ENCODE measurements around the gene RHO. TPM values are rescaled to one million over a fixed set of nuclear protein-coding genes. Genes with fewer than 3 reads are reported as not detected.

RHO gene
- total RNA-seq, 1 donor from 2014 or later = not detected

DNA sequence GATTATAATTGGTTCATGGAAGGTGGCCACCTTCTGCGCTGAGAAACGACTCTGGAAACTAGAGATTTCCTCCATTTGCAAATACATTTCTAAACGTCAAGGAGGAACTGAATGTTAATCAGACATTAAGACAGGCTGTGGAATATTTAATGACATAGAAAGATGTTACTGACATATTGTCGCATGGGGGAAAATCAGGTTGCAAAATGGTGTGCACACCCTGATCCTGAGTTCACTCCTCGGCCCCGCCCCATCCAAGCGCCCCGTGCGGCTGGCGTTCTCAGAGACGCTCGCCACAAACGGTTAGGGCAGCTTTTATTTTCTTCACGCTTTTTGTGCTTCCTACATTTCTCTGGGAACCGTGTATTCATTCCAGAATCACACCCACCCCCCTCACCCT lies 25.3 kb downstream of the RHO start:
- H3K9me3 ChIP-seq = no peaks in the 10 kb centered on the region
- no peak for DNase-seq (ENCODE audit: low spot score in 2 of 2)
- no peaks in the 10 kb centered on the region for H3K27me3 ChIP-seq
- TF ChIP-seq, protein P1, sequence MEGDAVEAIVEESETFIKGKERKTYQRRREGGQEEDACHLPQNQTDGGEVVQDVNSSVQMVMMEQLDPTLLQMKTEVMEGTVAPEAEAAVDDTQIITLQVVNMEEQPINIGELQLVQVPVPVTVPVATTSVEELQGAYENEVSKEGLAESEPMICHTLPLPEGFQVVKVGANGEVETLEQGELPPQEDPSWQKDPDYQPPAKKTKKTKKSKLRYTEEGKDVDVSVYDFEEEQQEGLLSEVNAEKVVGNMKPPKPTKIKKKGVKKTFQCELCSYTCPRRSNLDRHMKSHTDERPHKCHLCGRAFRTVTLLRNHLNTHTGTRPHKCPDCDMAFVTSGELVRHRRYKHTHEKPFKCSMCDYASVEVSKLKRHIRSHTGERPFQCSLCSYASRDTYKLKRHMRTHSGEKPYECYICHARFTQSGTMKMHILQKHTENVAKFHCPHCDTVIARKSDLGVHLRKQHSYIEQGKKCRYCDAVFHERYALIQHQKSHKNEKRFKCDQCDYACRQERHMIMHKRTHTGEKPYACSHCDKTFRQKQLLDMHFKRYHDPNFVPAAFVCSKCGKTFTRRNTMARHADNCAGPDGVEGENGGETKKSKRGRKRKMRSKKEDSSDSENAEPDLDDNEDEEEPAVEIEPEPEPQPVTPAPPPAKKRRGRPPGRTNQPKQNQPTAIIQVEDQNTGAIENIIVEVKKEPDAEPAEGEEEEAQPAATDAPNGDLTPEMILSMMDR (IDR thresholded peaks at IDR 0.05) = no peak
- H3K4me3 ChIP-seq = no peak overlapping the region
- H3K36me3 ChIP-seq = peaks cover 7 to 17% of the 10 kb centered on the region in 2 donors
- intact Hi-C loops (cut with DNase I) = no loop called here
- no peak overlapping the region for H3K27ac ChIP-seq
- H3K4me1 ChIP-seq = peaks cover 6 to 31% of the 10 kb centered on the region in 2 donors

DNA sequence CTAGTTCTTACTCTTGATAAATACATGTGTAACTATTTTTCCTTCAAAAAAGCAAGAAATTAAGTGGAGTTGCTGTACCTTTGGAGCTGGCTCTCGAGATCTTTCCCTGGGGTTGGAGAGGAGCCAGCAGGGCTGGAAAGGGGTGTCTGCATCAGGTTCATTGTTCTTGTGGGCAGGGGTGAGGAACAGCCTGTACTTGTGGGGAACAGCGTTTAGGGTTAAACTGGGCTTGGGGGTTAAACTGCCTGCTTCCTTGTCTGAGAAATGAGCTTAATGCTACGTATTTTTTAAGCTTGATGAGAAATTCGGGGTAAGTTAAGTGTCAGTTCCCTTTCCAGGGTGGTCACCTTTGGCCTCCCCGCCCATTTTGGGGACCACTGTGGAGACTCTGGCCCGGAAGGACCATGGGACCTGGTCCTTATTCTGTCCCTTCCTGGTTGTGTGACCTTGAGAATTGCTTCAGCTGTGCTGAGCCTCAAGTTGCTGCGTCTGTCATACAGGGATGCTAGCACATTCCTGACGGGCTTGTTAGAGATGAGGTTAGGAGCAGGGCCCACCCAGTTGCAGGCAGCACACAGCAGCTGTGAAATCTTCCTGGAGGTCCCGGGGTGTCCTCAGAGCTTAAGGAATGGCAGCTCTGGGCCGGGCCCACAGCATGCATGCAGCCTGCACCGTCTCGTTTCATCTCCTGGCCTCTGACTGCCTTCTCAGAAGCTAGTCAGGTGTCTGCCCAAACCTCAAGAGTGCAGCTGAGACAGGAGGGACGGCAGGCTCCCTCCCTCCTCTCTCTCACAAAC lies 26.1 kb downstream of the RHO start:
- peaks cover 14 to 39% of the 10 kb centered on the region in 2 donors for H3K4me1 ChIP-seq

DNA sequence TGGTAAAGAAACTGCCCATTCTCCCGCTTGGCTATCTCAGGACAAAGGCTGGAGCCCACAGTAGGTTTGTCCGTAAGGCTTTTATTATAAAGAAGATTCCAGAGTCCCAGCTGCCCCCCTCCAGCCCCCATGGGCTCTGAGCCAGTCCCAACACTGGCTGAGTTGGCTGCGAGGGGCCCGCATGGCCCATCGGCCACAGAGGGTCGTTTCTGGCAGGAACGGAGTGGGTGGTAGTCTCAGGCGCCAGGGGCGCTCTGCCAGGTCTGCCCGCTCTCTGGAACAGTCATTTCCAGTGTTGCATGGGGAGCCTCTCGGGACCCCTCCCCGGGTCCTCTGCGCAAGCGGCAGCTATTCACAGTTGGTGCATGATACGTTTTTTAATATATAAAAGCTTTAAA lies 26.7 kb downstream of the RHO start:
- H3K4me3 ChIP-seq = no peak overlapping the region
- no peak for DNase-seq (ENCODE audit: low spot score in 2 of 2)
- H3K36me3 ChIP-seq = peaks cover 7 to 20% of the 10 kb centered on the region in 2 donors
- TF ChIP-seq, protein P1 (IDR thresholded peaks at IDR 0.05) = no peak
- peaks cover 15 to 45% of the 10 kb centered on the region in 2 donors for H3K4me1 ChIP-seq
- intact Hi-C loops (cut with DNase I) = no loop called here
- no peaks in the 10 kb centered on the region for H3K9me3 ChIP-seq
- no peak overlapping the region for H3K27ac ChIP-seq
- no peaks in the 10 kb centered on the region for H3K27me3 ChIP-seq

More for the DNA sequence above, 26.1 kb downstream of the RHO start:
- intact Hi-C loops (cut with DNase I) = no loop called here
- Histone ChIP-seq H3K9me3 (no peaks in the 10 kb centered on the region), H3K4me3 (no peak overlapping the region), H3K36me3 (peaks cover 7 to 20% of the 10 kb centered on the region in 2 donors), H3K27ac (no peak overlapping the region), H3K27me3 (no peaks in the 10 kb centered on the region)
- DNase-seq (ENCODE audit: low spot score in 2 of 2) = no peak
- TF ChIP-seq, protein P1 (IDR thresholded peaks at IDR 0.05) = no peak

DNA sequence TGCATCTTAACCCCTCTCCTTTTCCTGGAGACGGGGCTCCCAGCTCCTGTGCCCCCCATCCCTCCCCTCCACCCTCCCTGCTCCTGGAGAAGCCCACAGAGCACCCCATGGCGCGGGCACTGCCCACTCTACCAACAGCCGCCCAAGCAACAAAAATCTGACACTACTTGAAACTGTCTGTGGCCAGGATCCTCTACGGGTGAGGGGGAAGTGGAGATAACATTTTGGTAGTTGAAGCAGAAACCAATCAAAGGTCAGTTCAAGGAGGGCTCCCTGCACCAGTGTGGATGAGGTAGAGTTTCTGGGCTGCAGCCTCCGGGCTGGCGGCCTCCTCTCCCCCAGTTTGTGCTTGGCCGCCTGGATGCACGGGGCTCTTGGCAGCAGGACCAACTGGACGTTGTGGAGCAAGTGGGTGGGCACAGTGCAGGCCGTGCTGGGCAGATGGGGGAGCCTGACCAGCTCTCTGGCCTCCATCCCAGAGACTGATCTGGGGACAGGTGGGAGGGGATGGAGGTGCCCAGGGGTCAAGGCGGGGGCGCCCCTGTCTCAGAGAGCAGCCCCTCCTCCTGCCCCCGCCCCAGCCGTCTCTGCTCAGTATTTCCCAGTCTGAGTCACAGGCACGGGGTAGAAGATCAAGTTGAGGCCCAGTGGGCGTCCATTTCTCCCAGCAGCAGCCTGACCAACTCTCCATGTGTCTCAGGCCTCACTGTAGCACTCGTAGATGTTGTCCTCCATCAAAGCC lies 27.3 kb downstream of the RHO start:
- H3K36me3 ChIP-seq = peaks cover 7 to 20% of the 10 kb centered on the region in 2 donors
- no peak overlapping the region for H3K4me3 ChIP-seq
- no peaks in the 10 kb centered on the region for H3K9me3 ChIP-seq
- TF ChIP-seq, protein P1 (IDR thresholded peaks at IDR 0.05) = no peak
- H3K27me3 ChIP-seq = no peaks in the 10 kb centered on the region
- H3K27ac ChIP-seq = no peak overlapping the region
- intact Hi-C loops (cut with DNase I) = no loop called here
- H3K4me1 ChIP-seq = peaks cover 21 to 51% of the 10 kb centered on the region in 2 donors
- DNase-seq (ENCODE audit: low spot score in 2 of 2) = no peak

DNA sequence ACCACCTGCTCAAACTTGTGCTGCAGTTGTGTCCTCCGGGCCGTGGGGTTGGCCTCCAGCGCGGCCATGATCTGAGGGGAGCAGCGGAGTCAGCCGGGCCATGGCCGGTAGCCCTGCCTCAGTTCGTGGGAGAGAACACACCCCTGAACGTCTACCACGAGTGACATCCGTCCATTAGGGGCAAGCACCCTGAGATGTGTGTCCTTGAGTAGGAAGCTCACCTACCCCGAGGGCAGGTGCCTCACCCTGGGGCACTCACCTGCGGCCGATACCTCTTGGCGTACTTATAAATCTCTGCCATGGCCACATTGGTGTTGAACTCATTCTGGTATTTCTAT lies 27.9 kb downstream of the RHO start:
- Histone ChIP-seq H3K27me3 (no peaks in the 10 kb centered on the region), H3K27ac (no peak overlapping the region), H3K36me3 (peaks cover 7 to 20% of the 10 kb centered on the region in 2 donors), H3K4me1 (peaks cover 22 to 57% of the 10 kb centered on the region in 2 donors), H3K9me3 (no peaks in the 10 kb centered on the region), H3K4me3 (no peak overlapping the region)
- intact Hi-C loops (cut with DNase I) = no loop called here
- DNase-seq (ENCODE audit: low spot score in 2 of 2) = no peak
- TF ChIP-seq, protein P1 (IDR thresholded peaks at IDR 0.05) = no peak

Data from ascending aorta (tissue), 2 donors.